BE2C (cell line): ENCODE results near the gene C6.

Experiments used
- DNase-seq: peaks from one replicate; pipeline ENCODE4 v3.0.0-alpha.2; 2020
- H3K27me3 ChIP-seq: fragments of 250-450 bp; sonication (Bioruptor Pico); 2 replicates; pipeline ENCODE4 v1.5.1; 2020; ENCODE audit warnings: mild to moderate bottlenecking
- H3K36me3 ChIP-seq: fragments of 250-450 bp; sonication (Bioruptor Pico); 2 replicates; pipeline ENCODE4 v1.5.1; 2020; ENCODE audit warnings: mild to moderate bottlenecking
- H3K4me1 ChIP-seq: fragments of 250-450 bp; sonication (Bioruptor Pico); 2 replicates; pipeline ENCODE4 v1.5.1; 2020
- H3K4me3 ChIP-seq: 2 replicates; pipeline ENCODE4 v1.5.1; 2011; ENCODE audit warnings: low read depth, low read length
- H3K9me3 ChIP-seq: fragments of 250-450 bp; sonication (Bioruptor Pico); 2 replicates; pipeline ENCODE4 v1.5.1; 2020
- TF ChIP-seq, protein P1 (sequence below): IDR thresholded peaks from 2 replicates; pipeline ENCODE4 v1.5.1; 2012; ENCODE audit warnings: mild to moderate bottlenecking, low read depth, low read length

C6 gene

DNA sequence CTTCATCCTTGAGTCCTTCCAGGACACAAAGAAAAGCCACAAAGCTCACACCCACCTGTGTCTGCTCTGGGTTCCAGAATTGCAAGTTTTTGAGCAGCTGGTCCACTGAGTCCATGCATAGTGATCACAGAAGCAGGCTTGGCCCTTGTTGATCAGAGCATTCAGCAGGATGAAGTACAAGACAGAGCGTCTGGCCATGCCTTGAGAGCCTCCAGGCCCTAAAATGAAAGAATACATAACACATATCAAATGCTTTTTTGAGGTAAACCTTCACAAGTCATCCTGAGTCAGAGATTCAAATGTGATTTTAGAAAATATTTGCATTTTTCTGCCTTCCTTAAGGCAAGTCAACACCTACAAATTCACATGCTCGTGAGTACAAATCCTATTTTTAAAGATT lies 10.3 kb downstream of the C6 start:
- Histone ChIP-seq H3K27me3 (no peaks in the 10 kb centered on the region), H3K4me1 (no peaks in the 10 kb centered on the region), H3K36me3 (no peaks in the 10 kb centered on the region), H3K4me3 (no peak overlapping the region), H3K9me3 (no peaks in the 10 kb centered on the region)
- DNase-seq, result no peak
- TF ChIP-seq, protein P1, sequence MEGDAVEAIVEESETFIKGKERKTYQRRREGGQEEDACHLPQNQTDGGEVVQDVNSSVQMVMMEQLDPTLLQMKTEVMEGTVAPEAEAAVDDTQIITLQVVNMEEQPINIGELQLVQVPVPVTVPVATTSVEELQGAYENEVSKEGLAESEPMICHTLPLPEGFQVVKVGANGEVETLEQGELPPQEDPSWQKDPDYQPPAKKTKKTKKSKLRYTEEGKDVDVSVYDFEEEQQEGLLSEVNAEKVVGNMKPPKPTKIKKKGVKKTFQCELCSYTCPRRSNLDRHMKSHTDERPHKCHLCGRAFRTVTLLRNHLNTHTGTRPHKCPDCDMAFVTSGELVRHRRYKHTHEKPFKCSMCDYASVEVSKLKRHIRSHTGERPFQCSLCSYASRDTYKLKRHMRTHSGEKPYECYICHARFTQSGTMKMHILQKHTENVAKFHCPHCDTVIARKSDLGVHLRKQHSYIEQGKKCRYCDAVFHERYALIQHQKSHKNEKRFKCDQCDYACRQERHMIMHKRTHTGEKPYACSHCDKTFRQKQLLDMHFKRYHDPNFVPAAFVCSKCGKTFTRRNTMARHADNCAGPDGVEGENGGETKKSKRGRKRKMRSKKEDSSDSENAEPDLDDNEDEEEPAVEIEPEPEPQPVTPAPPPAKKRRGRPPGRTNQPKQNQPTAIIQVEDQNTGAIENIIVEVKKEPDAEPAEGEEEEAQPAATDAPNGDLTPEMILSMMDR, result no peak

DNA sequence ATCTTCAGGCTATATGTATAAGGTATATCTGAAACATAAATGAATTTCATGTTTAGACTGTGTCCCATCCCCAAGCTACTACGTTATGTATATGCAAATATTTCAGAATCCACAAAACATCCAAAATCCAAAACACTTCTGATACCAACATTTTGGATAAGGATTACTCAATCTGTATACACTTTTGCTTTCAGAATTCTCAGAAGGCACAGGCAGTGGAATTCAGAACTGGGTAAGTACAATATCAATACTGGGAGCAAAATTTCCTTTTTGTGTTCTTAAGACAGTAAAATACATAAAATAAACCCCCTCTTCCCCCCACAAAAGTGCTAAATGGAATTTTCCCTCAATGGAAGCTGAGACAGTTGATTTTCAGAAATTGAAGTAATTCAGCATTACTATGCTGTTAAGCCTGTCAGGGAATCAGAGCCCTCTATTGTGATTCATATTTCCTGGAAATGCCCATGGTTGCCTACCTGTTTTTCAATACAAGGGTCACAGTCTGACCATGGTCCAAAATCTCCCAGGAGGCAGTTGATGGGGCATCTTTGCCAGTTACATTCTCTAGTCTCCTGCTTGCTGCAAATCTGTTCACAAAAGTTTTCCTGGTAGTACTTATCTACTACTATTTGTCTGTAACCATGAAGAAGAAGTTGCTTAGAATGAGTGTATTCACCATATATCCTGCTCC lies 12.1 kb downstream of the C6 start:
- Histone ChIP-seq H3K4me1 (no peaks in the 10 kb centered on the region), H3K27me3 (no peaks in the 10 kb centered on the region), H3K36me3 (no peaks in the 10 kb centered on the region), H3K9me3 (no peaks in the 10 kb centered on the region), H3K4me3 (no peak overlapping the region)
- TF ChIP-seq, protein P1, result no peak
- DNase-seq, result no peak

DNA sequence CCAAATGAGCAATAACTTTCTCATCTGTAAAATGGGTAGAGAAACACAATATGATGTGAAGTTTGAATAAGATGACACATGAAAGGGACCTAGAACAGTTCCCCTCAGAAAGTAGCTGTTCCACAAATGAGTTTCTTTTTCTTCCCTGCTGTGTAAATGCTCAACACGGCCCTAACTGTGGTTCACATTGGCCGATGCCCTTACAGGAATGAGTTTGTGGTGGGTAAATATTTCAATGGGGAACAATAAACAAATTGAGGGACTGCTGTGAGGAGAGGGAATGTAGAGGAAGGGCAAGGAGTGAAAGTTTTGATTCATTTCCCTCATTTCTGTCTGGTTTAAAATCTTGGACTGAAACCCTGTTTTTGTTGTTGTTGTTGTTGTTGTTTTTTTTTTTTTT lies 12.8 kb downstream of the C6 start:
- Histone ChIP-seq H3K4me3 (no peak overlapping the region), H3K4me1 (no peaks in the 10 kb centered on the region), H3K9me3 (no peaks in the 10 kb centered on the region), H3K27me3 (no peaks in the 10 kb centered on the region), H3K36me3 (no peaks in the 10 kb centered on the region)
- TF ChIP-seq, protein P1, result no peak
- no peak for DNase-seq

DNA sequence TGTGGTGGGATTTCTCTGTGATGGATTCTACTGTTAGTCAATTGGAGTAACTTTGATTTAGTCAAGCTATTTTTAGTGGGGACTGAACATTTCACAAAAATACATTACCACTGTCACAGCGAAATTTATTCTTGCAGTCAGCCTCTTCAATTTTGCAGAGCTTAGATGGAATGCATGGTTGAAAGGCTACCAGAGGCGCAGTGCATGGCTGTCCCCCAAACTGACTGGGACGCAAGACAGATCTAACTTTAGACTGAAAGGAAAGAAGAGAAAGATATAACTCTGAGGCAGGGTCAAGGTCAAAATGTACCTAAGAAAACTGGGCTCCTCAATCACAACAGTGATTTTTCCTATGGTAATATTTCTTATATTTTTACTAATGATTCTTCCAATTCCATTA lies 13.7 kb downstream of the C6 start:
- no peak for DNase-seq
- TF ChIP-seq, protein P1, result no peak
- no peaks in the 10 kb centered on the region for H3K4me1 ChIP-seq
- no peaks in the 10 kb centered on the region for H3K27me3 ChIP-seq
- no peaks in the 10 kb centered on the region for H3K36me3 ChIP-seq
- H3K9me3 ChIP-seq, result no peaks in the 10 kb centered on the region
- no peak overlapping the region for H3K4me3 ChIP-seq

DNA sequence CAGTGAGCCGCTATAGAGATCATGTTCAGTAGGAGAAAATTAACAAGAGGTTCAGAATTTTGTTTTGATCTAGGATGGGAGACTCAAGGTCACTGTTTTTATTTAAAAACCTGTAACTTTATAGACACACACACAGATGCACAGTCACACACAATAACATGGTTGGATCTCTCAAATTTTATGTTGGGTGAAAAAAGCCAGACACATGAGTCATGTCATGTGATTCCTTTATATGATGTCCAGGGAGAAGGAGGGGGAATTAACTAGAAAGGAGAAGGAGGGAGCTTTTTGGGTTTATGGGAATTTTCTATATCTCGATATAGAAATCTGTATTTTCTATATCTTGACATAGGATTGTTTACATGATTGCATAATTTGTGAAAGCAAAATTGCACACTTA lies 17.1 kb downstream of the C6 start:
- Histone ChIP-seq H3K9me3 (no peaks in the 10 kb centered on the region), H3K4me1 (peaks cover 6% of the 10 kb centered on the region; the same call in 1 of the 2 replicates), H3K4me3 (no peak overlapping the region), H3K27me3 (no peaks in the 10 kb centered on the region), H3K36me3 (no peaks in the 10 kb centered on the region)
- no peak for DNase-seq
- TF ChIP-seq, protein P1, result no peak

DNA sequence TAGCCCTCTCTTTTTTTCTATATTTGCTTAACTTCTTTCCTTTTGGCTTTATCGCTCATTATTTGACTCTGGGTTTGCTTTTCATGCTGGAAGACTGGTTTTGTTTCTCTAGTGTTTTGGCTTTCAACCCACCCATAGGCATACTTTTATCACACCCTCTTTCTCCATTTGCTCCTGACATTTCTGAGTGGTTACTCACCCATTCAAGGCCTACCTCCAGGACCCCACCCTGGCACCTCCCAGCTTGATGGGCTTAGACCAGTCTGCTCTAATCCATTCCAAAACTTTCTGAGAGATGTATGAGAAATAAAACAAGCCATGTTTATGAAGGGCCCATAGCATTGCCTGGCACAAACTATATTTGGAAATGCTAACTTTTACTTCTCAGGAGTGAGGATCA lies 18.1 kb downstream of the C6 start:
- Histone ChIP-seq H3K9me3 (no peaks in the 10 kb centered on the region), H3K4me3 (no peak overlapping the region), H3K27me3 (no peaks in the 10 kb centered on the region), H3K4me1 (peaks cover 6% of the 10 kb centered on the region; the same call in 1 of the 2 replicates), H3K36me3 (no peaks in the 10 kb centered on the region)
- DNase-seq, result no peak
- TF ChIP-seq, protein P1, result no peak
